Esophagus squamous epithelium (tissue), 5 donors: ENCODE data around the gene DSG4. TPM values are rescaled to one million over a fixed set of nuclear protein-coding genes. Genes with fewer than 3 reads are reported as not detected.

Experiments used
- DNase-seq: peaks from one replicate; lab custom pipeline; 2025; lab: John Stamatoyannopoulos, UW
- H3K27ac ChIP-seq, 4 donors: fragments of 200-600 bp; sonication (generic); one replicate each; pipeline ENCODE4 v1.5.1; 2016 to 2019; ENCODE audit warnings: mild to moderate bottlenecking in 1 of 4
- H3K27me3 ChIP-seq, 4 donors: fragments of 200-600 bp; sonication (generic); 1 replicate in 3 of 4; 2 replicates in 1 of 4; pipeline versions ENCODE4 v1.5.1 to v1.6.0; 2017 to 2021; ENCODE audit warnings: antibody characterized with exemption in 1 of 4
- H3K36me3 ChIP-seq, 3 donors: fragments of 200-600 bp; sonication (generic); one replicate each; pipeline ENCODE4 v1.5.1; 2016 to 2019
- H3K4me1 ChIP-seq, 3 donors: fragments of 200-600 bp; sonication (generic); one replicate each; pipeline ENCODE4 v1.5.1; 2017 to 2019
- H3K4me3 ChIP-seq, 4 donors: fragments of 200-600 bp; sonication (generic); 1 replicate in 3 of 4; 2 replicates in 1 of 4; pipeline ENCODE4 v1.5.1; 2016 to 2019; ENCODE audit warnings: mild to moderate bottlenecking in 2 of 4, moderate library complexity in 1 of 4
- H3K9me3 ChIP-seq, 3 donors: fragments of 200-600 bp; sonication (generic); one replicate each; pipeline ENCODE4 v1.5.1; 2016 to 2019
- POLR2A ChIP-seq, 4 donors: fragments of 450-650 bp; IDR thresholded peaks; one replicate each; pipeline ENCODE4 v1.6.1; 2017; ENCODE audit warnings: antibody characterized with exemption in 4 of 4, mild to moderate bottlenecking in 4 of 4, moderate library complexity in 3 of 4
- WGBS, 2 donors: methylation state at CpG; one replicate each; pipeline ENCODE4 v1.1.5; 2018; 5-methylcytosine and 5-hydroxymethylcytosine counted together
- intact Hi-C: fragments of 100-400 bp; cut with DNase I; formaldehyde crosslinking; loops from one replicate; pipeline ENCODE4 v1.15.0; 2022
- total RNA-seq, 4 donors: library from RNA; depleted of rRNA; stranded (reverse); fragments of >200 nt; gene quantifications; one replicate each; pipeline ENCODE4 v1.1.0, GENCODE V29; 2016
- TF ChIP-seq, protein P1 (sequence below), 6 experiments: fragments of 450-650 bp in 4 of 6; fragments of 200-600 bp in 2 of 6; sonication (generic) in 2 of 6; IDR thresholded peaks; one replicate each; pipeline ENCODE4 v1.5.1; 2016 to 2019; ENCODE audit warnings: antibody characterized with exemption in 6 of 6, mild to moderate bottlenecking in 4 of 6, moderate library complexity in 4 of 6
- donor health status: DM: yes; HTN: yes; CAD: no.

DSG4 gene
- total RNA-seq, 4 donors from 2014 or later: not detected

DNA sequence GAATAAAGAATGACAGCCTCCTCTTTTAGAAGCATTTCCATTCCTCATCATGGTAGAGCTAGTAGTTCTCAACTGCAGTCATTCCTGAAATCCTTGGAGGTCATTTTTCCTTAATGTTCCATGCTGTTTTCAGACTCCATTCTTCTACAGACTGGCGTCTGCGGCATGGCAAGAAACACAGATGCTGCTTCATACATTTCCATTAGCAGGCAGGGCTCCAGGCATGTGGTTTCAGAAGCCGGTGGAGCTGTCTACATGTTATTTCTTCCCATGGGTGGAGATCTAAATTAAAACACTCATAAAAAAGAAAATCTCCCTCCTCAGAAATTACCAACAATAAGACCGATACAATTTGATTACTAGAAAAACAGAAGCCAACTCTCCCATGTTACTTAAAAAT, 64.9 kb downstream of the DSG4 start:
- Histone ChIP-seq H3K9me3 (no peaks in the 10 kb centered on the region), H3K4me1 (peaks cover 0 to 38% (median 0%) of the 10 kb centered on the region in 3 donors), H3K27ac (peak overlapping the region; percentile 71 to 88 (median 82)), H3K4me3 (peak overlapping the region in 2 of 4 donors; percentile 1 to 15), H3K36me3 (no peaks in the 10 kb centered on the region), H3K27me3 (no peaks in the 10 kb centered on the region)
- DNase-seq: no peak
- intact Hi-C loops: no loop called here
- 34 to 65% methylated on average over 4 of the region's 4 CpGs for WGBS, 2 donors
- TF ChIP-seq, protein P1, sequence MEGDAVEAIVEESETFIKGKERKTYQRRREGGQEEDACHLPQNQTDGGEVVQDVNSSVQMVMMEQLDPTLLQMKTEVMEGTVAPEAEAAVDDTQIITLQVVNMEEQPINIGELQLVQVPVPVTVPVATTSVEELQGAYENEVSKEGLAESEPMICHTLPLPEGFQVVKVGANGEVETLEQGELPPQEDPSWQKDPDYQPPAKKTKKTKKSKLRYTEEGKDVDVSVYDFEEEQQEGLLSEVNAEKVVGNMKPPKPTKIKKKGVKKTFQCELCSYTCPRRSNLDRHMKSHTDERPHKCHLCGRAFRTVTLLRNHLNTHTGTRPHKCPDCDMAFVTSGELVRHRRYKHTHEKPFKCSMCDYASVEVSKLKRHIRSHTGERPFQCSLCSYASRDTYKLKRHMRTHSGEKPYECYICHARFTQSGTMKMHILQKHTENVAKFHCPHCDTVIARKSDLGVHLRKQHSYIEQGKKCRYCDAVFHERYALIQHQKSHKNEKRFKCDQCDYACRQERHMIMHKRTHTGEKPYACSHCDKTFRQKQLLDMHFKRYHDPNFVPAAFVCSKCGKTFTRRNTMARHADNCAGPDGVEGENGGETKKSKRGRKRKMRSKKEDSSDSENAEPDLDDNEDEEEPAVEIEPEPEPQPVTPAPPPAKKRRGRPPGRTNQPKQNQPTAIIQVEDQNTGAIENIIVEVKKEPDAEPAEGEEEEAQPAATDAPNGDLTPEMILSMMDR (IDR thresholded peaks at IDR 0.05): no peak
- no peak for TF ChIP-seq POLR2A (IDR thresholded peaks at IDR 0.05)

DNA sequence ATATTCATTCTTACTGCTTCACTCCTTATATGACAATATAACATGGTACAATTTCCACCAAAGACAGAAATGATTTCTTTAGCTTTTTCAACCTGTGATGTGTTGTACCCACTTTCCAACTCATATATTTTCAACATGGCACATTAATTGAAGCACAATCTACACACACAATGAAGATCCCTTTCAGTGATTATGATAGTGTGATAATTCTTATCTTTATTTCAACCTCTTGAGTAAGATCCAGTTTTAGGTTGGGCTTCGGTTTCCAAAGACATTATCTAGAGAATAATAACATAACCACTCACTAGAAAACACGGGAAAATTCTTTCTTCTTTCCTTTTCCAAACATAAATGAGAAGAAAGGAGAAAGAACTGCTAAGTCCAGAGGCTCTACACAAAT, 67.6 kb downstream of the DSG4 start:
- intact Hi-C loops: no loop called here
- DNase-seq: no peak
- 68 to 85% methylated on average over 2 of the region's 2 CpGs for WGBS, 2 donors
- Histone ChIP-seq H3K4me3 (no peak overlapping the region), H3K36me3 (no peaks in the 10 kb centered on the region), H3K4me1 (peaks cover 0 to 45% (median 0%) of the 10 kb centered on the region in 3 donors), H3K27me3 (no peaks in the 10 kb centered on the region), H3K9me3 (no peaks in the 10 kb centered on the region), H3K27ac (no peak overlapping the region)
- no peak for TF ChIP-seq POLR2A (IDR thresholded peaks at IDR 0.05)

DNA sequence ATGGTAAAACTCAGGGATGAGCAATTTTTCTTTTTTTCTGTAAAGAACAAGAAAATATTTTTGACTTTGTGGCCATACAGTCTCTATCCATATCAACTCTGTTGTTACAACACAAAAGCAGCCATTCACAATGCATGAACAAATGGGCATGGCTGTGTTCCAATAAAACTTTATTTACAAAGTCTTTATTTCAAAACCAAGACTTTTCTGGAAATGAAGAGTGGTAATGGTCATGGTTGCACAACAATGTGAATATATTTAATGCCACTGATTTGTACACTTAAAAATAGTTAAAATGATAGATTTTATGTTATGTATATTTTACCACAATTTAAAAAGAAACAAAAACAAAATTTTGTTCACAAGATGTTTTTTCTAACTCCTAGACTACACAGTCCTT, 69.3 kb downstream of the DSG4 start:
- Histone ChIP-seq H3K27ac (peak overlapping the region in 3 of 4 donors; percentile 90 to 92 (median 91)), H3K4me3 (no peak overlapping the region), H3K36me3 (no peaks in the 10 kb centered on the region), H3K27me3 (no peaks in the 10 kb centered on the region), H3K4me1 (peaks cover 0 to 31% (median 0%) of the 10 kb centered on the region in 3 donors), H3K9me3 (no peaks in the 10 kb centered on the region)
- TF ChIP-seq, protein P1 (IDR thresholded peaks at IDR 0.05): no peak
- TF ChIP-seq POLR2A (IDR thresholded peaks at IDR 0.05): no peak
- DNase-seq: no peak
- intact Hi-C loops: no loop called here

DNA sequence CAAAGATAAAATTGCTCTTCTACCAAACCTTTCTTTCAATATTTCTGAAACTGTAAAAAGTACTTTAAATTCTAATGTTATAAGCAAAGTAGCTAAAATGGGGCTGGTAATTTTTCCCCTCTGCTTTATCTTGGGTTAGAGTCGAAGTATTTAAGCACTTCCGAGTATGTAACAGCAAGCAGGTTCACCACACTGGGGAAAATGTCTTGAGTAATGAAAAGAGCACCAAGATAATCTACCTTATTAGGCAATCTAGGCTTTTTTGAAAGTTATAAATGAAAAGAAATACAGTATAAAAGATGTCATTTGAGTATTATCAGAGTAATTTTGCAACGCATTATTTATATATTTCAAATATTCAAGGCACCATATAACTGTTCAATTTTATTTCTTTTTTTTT, 70.3 kb downstream of the DSG4 start:
- Histone ChIP-seq H3K27me3 (no peaks in the 10 kb centered on the region), H3K36me3 (no peaks in the 10 kb centered on the region), H3K9me3 (no peaks in the 10 kb centered on the region), H3K4me1 (peaks cover 0 to 28% (median 0%) of the 10 kb centered on the region in 3 donors), H3K27ac (peak overlapping the region in 3 of 4 donors; percentile 90 to 92 (median 91)), H3K4me3 (peak overlapping the region in 3 of 4 donors; percentile 54 to 64 (median 54))
- intact Hi-C loops: no loop called here
- TF ChIP-seq, protein P1 (IDR thresholded peaks at IDR 0.05): no peak
- TF ChIP-seq POLR2A (IDR thresholded peaks at IDR 0.05): no peak
- DNase-seq: no peak
- WGBS, 2 donors: 28 to 36% methylated on average over 3 of the region's 3 CpGs

DNA sequence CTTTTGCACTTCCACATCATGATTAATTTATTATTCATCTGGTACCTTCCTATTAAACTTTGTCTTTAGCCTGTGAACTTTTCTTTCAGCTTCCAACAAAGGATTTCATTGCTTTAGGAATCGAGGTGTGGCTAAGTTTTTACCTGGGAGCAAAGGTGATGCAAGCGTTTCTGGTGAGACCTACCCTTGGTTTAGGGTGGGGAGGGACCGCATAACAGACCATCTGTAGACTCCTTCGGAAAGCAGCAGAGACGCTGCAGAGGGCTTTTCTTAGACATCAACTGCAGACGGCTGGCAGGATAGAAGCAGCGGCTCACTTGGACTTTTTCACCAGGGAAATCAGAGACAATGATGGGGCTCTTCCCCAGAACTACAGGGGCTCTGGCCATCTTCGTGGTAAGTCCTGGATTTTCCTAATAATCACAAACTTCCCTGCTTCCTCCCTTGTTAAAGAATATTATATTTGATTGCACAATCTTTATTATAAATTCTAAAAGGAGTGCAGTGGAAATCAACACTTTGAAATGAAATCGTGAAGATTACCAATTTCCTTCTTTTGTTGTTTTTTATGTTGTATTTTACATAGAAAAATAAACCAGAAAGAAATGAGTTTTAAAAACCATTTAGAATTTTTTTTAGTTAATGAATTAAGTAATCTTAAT, 71.1 kb downstream of the DSG4 start, which contains the start of gene DSG3:
TSS of gene DSG3 (plus strand) at position 212 of the 662 bp plus-strand sequence. CDS start at position 349, 137 bp downstream.
- Histone ChIP-seq H3K4me3 (peak within 1 kb of the TSS; percentile 49 to 64 (median 54)), H3K36me3 (no peaks in the 10 kb centered on the region), H3K27me3 (no peaks in the 10 kb centered on the region), H3K27ac (peak within 1 kb of the TSS; percentile 78 to 92 (median 90)), H3K4me1 (peaks cover 0 to 29% (median 0%) of the 10 kb centered on the region in 3 donors), H3K9me3 (no peaks in the 10 kb centered on the region)
- 12 to 37% methylated on average over 9 of the region's 9 CpGs for WGBS, 2 donors
- TF ChIP-seq, protein P1 (IDR thresholded peaks at IDR 0.05): no peak
- peak in 3 of 4 donors; percentile 71 to 86 (median 78) for TF ChIP-seq POLR2A (IDR thresholded peaks at IDR 0.05)
- DNase-seq: no peak
- intact Hi-C loops: no loop called here
